HG03196 (cell line): ENCODE measurements around the gene ZNF350.
"Not testable (repeated sequence)": the region's sequence is repeated elsewhere in the genome, so short reads cannot be mapped to it uniquely, and the experiment has no call there.

Experiments
- ATAC-seq: cut with Tn5 transposase; IDR thresholded peaks from one replicate; pipeline ENCODE4 v1.9.1; 2021; ENCODE audit not compliant: unreplicated experiment

Gene ZNF350

DNA sequence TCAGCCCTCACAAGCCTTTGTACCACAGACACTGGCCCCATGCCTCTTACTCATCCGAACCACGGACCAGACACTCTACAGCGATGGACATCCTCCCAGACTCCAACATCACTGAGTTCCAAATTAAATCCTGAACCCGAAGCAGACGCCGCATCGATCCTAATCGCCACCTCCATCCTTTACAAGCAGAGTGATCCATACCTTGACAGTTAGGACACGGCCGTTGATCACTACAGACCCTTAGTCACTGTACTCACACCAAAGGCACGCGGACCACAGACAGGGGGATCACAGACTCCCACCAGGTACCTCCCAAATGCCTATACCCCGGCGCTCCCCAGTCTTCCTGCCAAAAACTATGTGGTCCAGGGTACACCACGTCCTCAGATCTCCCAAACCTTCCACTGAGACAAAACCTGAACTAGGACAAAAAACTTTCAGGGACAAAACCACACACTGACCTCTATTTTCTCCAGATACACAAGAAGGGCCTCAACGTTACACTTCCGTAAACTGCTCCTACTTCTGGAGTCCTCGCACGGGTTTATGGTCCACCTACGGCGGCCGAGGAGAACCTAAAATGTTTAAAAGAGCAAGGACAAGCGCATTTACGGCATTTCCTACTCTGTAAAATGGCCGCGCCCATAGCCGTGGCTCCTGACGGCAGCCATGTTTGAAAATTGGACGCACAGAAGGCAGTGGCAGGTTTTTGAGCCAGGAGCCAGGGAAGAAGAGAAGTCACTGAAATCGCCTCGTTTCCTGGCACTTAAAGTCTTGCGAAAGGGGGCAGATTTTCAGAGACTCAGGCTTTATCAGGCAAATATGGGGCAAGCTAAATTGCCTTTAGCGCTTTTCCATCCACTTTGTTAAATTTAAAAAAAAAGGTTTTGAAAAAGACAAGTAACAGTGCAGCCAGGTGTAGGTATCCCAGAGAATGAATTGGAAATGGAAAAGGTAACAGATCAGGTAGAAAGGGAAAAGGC is at the start of gene ZNF350:
Gene ZNF350, minus strand, starts transcription at position 532 of the 983 bp plus-strand sequence. CDS start 12,480 bp downstream, outside the sequence.
- ATAC-seq, result peak; percentile 69

DNA sequence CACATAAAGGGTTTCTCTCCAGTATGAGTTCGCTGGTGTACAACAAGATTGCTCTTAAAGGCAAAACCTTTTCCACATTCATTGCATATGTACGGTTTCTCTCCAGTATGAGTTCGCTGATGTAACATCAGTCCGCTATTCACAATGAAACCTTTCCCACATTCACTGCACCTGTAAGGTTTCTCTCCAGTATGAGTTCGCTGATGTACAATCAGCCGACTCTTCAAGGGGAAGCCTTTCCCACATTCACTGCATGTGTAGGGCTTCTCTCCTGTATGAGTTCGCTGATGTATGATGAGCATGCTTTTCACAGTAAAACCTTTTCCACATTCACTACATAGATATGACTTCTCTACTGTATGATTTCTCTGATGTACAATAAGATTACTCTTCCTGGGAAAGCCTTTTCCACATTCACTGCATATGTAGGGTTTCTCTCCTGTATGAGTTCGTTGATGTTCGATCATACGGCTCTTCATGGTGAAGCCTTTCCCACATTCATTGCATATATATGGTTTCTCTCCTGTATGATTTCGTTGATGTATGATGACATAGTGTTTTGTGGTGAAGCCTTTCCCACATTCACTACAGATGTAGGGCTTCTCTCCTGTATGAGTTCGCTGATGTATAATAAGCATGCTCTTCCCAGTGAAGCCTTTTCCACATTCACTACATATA is 47.5 kb upstream of the ZNF350 start:
- ATAC-seq, result no peak

DNA sequence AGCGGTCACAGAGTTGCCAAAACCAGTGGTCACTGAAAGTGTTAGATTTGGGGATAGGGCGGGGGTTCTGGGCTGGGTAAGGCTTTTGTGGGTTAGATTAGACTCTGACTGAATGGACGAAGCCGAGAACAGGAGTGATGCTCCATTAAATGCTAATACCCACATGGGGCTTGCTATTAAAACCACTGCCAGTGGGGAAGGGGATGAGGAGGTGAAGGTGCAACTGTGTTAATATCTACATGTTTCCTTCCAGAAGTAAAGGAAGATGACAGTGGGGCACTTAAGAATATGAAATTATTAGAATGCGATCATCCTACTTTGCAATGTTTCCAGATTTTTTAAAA is 42.1 kb upstream of the ZNF350 start:
- peak; percentile 26 for ATAC-seq

DNA sequence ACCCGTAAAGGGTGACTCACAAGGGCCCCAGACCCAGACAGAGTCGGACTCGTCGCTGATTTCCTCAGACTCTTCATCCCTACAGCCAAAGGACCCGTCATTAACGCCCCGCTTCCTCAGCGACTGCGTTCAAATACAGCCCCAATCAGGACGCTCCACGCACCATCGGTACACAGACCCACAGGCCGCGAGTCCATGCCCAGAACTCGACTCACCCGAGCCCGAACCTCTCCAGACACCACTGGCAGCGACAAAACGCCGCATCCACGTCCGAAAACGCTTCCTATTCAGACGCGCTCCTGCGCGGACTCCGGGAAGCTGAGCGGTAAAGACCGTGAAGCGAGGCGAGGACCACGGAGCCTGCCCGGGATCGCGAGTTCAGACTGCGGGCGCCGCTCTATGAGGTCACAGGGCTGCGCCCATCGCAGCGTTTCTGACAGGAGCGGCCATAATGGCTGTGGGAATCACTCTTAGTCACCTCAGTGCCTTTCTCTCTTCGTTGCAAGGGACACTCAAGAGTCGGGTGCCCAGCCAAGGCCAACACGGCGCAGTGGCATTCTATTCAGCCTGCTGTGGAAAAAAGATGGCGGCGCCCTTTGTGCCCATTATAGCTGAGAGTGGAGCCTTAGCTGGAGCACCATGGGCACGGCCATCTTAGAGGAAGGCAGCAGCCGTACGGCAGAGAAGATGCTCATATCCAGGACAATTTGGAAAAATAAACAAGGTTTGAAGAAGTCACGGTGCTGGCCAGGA is 41.6 kb upstream of the ZNF350 start, which contains the start of gene ZNF614:
Gene ZNF614, minus strand, starts transcription at position 353 of the 753 bp plus-strand sequence. CDS start 2,634 bp downstream, outside the sequence.
- peak; percentile 89 for ATAC-seq

DNA sequence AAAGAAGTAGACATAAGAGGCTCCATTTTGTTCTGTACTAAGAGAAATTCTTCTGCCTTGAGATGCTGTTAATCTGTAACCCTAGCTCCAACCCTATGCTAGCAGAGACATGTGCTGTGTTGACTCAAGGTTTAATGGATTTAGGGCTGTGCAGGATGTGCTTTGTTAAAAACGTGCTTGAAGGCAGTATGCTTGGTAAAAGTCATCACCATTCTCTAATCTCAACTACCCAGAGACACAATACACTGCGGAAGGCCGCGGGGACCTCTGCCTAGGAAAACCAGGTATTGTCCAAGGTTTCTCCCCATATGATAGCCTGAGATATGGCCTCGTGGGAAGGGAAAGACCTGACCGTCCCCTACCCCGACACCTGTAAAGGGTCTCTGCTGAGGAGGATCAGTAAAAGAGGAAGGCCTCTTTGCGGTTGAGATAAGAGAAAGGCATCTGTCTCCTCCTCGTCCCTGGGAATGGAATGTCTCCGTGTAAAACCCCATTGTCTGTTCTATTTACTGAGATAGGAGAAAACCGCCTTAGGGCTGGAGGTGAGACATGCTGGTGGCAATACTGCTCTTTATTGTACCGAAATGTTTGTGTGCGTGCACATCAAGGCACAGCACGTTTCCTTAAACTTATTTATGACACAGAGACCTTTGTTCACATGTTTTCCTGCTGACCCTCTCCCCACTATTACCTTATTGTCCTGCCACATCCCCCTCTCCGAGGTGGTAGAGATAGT is 39.8 kb upstream of the ZNF350 start:
- not testable (repeated sequence) for ATAC-seq

DNA sequence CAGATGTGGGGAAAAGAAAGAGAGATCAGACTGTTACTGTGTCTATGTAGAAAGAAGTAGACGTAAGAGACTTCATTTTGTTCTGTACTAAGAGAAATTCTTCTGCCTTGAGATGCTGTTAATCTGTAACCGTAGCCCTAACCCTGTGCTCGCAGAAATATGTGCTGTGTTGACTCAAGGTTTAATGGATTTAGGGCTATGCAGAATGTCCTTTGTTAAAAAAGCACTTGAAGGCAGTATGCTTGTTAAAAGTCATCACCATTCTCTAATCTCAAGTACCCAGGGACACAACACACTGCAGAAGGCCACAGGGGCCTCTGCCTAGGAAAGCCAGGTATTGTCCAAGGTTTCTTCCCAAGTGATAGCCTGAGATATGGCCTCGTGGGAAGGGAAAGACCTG is 37.8 kb upstream of the ZNF350 start:
- not testable (repeated sequence) for ATAC-seq

DNA sequence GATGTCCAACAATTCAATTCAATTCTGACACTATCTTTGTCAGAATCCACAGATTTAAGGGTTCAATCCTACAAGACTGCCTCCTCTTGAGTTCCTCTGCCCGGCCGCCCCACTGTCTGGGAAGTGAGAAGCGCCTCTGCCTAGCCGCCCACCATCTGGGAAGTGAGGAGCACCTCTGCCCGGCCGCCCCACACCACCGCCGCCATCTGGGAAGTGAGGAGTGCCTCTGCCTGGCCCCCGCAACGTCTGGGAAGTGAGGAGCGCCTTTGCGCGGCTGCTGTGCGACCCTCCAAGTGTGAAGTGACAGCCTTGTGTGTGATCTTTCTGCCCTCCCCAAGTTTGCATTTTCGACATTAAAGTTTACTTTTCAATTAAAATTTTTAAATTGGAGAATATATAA is 35.6 kb upstream of the ZNF350 start:
- no peak for ATAC-seq

DNA sequence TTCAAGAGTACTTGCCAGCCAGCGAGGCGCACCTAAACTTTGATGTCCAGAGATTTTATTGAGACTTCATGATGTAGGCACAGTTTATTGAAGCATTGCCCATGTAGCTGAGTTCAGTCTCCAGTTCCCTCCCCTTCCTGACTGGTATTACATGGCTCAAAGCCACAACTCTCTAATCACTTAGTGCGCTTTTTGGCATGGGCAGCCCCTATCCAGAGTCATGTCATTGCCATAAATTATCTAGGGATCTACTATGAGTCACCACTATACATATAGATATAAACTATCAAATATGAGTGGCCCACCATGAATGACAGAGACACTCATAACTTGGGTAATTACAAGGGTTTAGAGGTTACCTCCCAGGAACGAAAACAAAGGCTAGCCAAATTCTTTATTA is 33.9 kb upstream of the ZNF350 start:
- no peak for ATAC-seq

DNA sequence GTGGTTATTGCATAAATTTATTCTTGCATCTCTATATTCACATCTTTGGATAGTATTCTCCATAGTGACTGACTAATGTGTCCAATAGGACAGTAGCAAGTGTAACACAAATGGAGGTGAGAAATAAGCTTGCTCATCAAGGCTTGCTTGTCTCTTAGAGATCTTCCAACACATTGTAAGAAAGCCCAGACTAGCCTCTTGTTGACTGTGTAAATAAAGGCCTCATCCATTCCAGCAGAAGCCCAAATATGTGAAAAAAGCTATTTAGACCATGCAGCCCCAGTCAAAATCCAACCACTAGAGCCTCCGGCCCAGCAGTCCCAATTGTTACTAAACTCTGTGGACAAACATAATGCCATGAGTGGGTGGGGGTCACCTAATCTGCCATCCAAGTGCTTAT is 24.0 kb upstream of the ZNF350 start:
- ATAC-seq, result no peak

DNA sequence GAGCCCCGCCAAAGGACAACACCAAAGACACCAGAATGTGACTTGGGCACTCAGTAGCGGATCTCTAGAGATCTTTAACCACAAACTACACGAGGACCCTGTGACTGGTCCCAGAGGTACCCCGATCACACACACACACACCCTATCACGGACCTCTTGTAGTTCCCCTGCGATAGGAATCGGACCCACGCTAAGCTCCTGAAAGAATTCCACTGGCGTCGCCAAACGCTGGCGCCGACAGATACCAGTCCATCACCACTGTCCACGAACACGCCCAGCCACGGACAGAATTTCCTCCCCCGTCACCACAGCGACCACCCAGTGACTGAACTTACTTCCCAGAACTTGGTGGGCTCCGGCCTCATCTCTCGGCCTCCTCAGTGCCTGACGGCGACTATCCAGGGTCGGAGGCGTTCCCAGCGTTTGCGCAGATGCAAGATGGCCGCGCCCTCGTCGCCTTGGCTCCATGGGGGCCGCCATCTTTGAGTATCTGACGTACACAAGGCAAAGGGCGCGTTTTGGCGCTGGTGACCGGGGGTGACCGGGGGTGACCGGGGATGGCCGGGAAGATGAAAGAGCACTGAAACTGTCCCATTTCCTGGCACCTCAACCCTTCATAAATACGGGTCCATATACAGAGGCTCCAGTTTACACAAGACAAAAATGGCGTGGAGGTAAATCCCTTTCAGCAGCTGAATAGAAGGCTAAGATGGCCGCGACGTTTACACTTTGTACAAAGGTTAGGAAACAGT is 21.3 kb upstream of the ZNF350 start, which contains the start of gene ZNF615:
Gene ZNF615, minus strand, starts transcription at position 406 of the 752 bp plus-strand sequence. CDS start 4,500 bp downstream, outside the sequence.
- peak; percentile 97 for ATAC-seq

DNA sequence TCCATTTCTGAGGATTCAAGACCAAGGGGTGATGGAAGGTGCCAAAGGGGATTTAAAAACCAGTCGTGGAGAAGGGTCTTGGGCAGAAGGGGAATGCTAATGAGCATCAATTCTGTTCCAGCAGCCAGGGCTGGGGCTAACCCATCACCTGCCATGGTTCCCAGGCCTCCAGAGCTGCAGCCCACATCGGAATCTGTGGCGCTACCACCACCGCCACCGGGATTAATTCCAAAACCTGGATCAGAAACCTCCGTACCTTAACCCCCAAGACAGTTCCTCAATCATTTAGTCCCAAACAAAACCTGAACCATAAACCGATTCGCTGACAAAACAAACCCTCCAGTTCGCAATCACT is 20.8 kb upstream of the ZNF350 start:
- ATAC-seq, result no peak

DNA sequence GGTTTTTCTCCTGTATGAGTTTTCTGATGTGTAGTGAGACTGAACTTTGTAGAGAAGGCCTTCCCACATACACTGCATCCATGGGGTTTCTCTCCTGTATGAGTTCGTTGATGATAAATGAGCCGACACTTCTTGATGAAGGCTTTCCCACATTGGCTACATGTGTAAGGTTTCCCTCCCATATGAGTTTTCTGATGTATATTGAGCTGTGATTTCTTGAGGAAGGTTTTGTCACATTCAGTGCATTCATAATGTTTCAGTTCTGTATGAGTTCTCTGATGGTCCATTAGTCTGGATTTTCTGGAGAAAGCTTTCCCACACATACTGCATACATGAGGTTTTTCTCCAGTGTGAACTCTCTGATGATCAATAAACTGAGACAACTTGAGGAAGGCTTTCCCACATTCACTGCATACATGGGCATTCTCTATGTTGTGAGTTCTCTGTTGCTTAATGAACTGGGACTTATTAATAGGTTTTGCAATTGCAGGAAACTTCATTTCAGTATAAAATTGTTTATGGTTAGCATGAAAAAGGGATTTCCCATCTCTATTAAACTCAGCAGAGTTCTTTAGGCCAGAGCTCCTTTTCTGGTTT is 7.5 kb upstream of the ZNF350 start:
- ATAC-seq, result no peak

DNA sequence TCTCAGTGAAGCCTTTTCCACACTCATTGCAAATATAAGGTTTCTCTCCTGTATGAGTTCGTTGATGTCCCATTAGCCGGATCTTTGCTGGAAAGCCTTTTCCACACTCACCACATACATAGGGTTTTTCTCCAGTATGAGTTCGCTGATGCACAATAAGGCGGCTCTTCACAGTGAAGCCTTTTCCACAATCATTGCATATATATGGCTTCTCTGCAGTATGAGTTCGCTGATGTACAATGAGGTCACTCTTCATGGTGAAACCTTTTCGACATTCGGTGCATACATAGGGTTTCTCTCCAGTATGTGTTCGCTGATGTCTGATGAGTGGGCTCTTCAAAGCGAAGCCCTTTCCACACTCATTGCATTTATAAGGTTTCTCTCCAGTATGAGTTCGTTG is 6.8 kb upstream of the ZNF350 start:
- ATAC-seq, result no peak

DNA sequence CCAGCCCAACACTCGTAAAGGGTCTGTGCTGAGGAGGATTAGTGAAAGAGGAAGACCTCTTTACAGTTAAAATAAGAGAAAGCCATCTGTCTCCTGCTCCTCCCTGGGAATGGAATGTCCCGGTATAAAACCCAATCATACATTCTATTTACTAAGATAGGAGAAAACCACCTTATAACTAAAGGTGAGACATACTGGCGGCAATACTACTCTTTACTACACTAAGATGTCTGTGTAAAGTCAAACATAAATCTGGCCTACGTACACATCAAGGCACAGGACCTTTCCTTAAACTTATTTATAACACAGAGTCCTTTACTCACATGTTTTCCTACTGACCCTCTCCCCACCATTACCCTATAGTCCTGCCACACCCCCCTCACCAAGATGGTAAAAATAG is 3.3 kb downstream of the ZNF350 start:
- ATAC-seq, result no peak

DNA sequence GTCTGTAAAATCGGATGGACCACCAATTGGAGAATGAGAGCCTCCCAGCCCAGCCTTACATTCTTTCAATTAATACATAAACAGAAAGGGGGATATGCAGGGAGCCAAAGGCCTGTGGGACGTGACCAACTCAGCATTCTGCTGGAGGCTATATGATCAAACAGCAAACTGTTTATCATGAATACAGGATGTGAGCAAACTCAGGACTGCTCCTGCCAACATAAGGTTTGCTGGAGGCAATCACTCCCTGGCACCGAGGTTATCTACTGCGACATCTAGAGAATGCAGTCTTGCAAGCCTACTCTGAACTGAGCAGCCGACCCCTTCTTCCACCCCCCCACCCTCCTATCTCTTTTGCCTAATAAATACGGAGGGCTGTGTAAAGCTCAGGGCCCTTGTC is 5.7 kb downstream of the ZNF350 start:
- ATAC-seq, result not testable (repeated sequence)

DNA sequence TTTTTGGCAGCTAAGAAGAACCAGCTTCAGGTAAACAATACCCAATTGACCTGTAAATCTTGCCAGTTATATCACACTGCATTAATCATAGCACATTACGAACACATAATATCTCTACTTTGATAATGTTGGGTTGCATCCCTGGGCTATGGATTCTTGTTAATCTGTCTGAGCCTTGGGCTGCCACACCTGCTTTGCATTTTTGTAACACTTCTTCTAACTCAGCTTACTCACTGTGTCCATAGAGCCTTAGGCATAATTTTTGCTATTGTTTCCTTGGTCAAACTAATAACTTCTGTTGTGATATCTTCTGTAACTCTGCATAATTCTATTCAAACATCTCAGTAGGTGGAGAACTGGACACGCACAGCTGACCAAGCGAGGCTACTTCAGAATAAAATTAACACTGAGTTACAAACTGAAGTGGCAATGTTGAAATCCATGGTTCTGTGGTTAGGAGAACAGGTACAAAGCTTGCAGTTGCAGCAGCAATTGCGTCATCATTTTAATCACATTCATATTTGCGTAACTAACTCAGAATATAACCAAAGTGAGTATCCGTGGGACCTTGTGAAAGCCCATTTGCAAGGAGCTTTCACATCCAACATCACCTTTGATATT is 6.4 kb downstream of the ZNF350 start:
- no peak for ATAC-seq

DNA sequence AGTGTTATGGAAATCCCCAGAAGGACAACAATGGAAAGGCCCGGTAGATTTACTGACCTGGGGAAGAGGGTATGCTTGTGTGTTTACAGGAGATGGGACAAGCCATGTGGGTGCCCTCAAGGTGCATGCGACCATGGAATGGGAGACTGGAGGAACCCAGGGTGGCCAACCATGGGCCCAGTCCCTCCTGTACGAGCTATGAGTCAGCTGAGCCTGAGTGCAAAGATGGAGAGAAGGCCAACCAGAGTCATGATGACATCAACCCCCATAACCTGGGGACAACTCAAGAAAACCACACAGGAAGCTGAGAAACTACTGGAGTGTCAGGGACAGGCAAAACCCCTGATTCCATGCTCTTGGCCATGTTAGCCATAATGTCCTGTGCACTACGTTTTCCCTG is 7.8 kb downstream of the ZNF350 start:
- no peak for ATAC-seq

DNA sequence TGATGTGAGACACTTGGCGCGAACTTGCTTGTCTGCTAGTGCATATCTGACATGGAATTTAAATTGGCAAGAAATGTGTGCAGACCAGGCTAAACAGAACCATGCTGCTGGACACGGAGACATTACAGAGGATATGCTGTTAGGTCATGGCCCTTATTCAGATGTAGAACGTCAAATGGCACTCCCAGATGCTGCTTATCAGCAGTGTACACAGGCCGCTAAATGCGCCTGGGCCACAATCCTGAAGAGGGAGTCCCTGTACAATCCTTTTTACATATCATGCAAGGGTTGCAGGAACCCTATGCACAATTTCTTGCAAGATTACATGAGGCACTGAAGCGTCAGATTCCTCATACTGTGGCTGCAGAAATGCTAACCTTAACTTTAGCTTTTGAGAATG is 9.3 kb downstream of the ZNF350 start:
- ATAC-seq, result no peak

DNA sequence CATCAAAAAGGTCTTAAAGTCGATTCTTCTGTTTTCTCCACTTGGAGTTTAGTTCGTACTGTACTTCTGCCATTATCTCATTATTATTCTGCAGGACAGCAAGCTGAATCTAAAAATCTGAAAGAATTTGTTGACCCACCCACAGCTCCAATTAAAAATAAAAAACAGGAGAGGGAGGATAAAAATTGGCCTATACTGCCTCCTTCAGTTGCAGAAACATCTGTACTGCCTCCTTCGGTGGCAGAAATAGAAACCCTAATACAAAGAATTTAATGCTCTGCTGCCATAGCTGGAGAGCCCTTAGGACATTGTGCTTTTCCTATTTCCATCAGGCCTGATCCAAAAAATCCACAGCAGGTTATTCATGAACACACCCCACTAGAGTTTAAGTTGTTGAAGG is 9.8 kb downstream of the ZNF350 start:
- no peak for ATAC-seq
